Activated T-cell treated with anti-CD3 and anti-CD28 coated beads, Interleukin-2, amount 50 U/mL, for 72 hours (primary cell): ENCODE data around the gene DGKE. TPM values are rescaled to one million over a fixed set of nuclear protein-coding genes. Genes with fewer than 3 reads are reported as not detected.
A peak's percentile ranks its signal among the peaks of the same experiment; 100 is the strongest.

Experiments used
- ATAC-seq, 2 donors: fragments of 150-1000 bp; cut with Tn5 transposase; replicated peaks in 1 of 2; 2 replicates each; pipeline ENCODE4 v1.10.0; 2021; ENCODE audit warnings: moderate library complexity in 2 of 2, mild to moderate bottlenecking in 1 of 2
- DNase-seq, 2 donors: peaks; one replicate each; pipeline ENCODE4 v3.0.0; 2021 to 2022; ENCODE audit warnings: mixed read lengths in 1 of 2
- H3K27ac Mint-ChIP-seq: one replicate; pipeline ENCODE4 v1.8.0; 2022; ENCODE audit warnings: mild to moderate bottlenecking, moderate library complexity, mixed read lengths
- H3K27me3 Mint-ChIP-seq: one replicate; pipeline ENCODE4 v1.8.0; 2022; ENCODE audit warnings: low read depth, mixed read lengths
- H3K36me3 Mint-ChIP-seq, 2 donors: one replicate each; pipeline ENCODE4 v1.8.0; 2022; ENCODE audit warnings: mixed read lengths in 2 of 2, mild to moderate bottlenecking in 1 of 2; ENCODE audit not compliant: insufficient read depth in 2 of 2
- H3K4me1 Mint-ChIP-seq: one replicate; pipeline ENCODE4 v1.8.0; 2022; ENCODE audit warnings: low read depth, mixed read lengths
- H3K4me3 Mint-ChIP-seq, 2 donors: one replicate each; pipeline ENCODE4 v1.8.0; 2022; ENCODE audit warnings: mild to moderate bottlenecking in 2 of 2, mixed read lengths in 2 of 2, moderate library complexity in 2 of 2
- H3K9me3 Mint-ChIP-seq, 2 donors: one replicate each; pipeline ENCODE4 v1.8.0; 2022; ENCODE audit warnings: mixed read lengths in 2 of 2
- total RNA-seq, 2 donors: library from RNA; stranded (reverse); gene quantifications; one replicate each; pipeline ENCODE4 v1.2.3, GENCODE V29; 2022

Gene DGKE
- total RNA-seq, 2 donors from 2014 or later: 25.0 to 34.6 TPM

GRCh38 chr17:56820207-56820606 is 13.7 kb upstream of the DGKE start:
- ATAC-seq: no peak
- H3K4me3 Mint-ChIP-seq: no peak overlapping the region
- H3K27me3 Mint-ChIP-seq: no peaks in the 10 kb centered on the region
- H3K9me3 Mint-ChIP-seq: no peaks in the 10 kb centered on the region
- H3K27ac Mint-ChIP-seq: no peak overlapping the region
- peaks cover 30% of the 10 kb centered on the region for H3K4me1 Mint-ChIP-seq
- no peaks in the 10 kb centered on the region for H3K36me3 Mint-ChIP-seq
- DNase-seq: no peak

GRCh38 chr17:56821847-56822534 is 12.0 kb upstream of the DGKE start:
- no peaks in the 10 kb centered on the region for H3K27me3 Mint-ChIP-seq
- DNase-seq (no peak), ATAC-seq (peak; percentile 74 to 85)

GRCh38 chr17:56822725-56823124 is 11.2 kb upstream of the DGKE start:
- peaks cover 30% of the 10 kb centered on the region for H3K4me1 Mint-ChIP-seq
- no peak overlapping the region for H3K27ac Mint-ChIP-seq

More at GRCh38 chr17:56821847-56822534, 12.0 kb upstream of the DGKE start:
- no peaks in the 10 kb centered on the region for H3K9me3 Mint-ChIP-seq
- no peak overlapping the region for H3K27ac Mint-ChIP-seq
- no peaks in the 10 kb centered on the region for H3K36me3 Mint-ChIP-seq
- peak overlapping the region in 1 of 2 donors; percentile 7 for H3K4me3 Mint-ChIP-seq
- peaks cover 30% of the 10 kb centered on the region for H3K4me1 Mint-ChIP-seq

GRCh38 chr17:56823848-56824247 is 10.1 kb upstream of the DGKE start:
- Mint-ChIP-seq H3K36me3 (no peaks in the 10 kb centered on the region), H3K27me3 (no peaks in the 10 kb centered on the region), H3K9me3 (no peaks in the 10 kb centered on the region), H3K4me3 (no peak overlapping the region), H3K27ac (no peak overlapping the region), H3K4me1 (peaks cover 29% of the 10 kb centered on the region)
- ATAC-seq: no peak
- DNase-seq: no peak

More at GRCh38 chr17:56822725-56823124, 11.2 kb upstream of the DGKE start:
- no peaks in the 10 kb centered on the region for H3K9me3 Mint-ChIP-seq
- H3K36me3 Mint-ChIP-seq: no peaks in the 10 kb centered on the region
- no peaks in the 10 kb centered on the region for H3K27me3 Mint-ChIP-seq
- ATAC-seq: no peak
- no peak for DNase-seq
- no peak overlapping the region for H3K4me3 Mint-ChIP-seq

- Mint-ChIP-seq H3K36me3 (no peaks in the 10 kb centered on the region), H3K9me3 (no peaks in the 10 kb centered on the region), H3K4me1 (peaks cover 22% of the 10 kb centered on the region), H3K27ac (no peak overlapping the region), H3K4me3 (no peak overlapping the region), H3K27me3 (no peaks in the 10 kb centered on the region)
- ATAC-seq (no peak), DNase-seq (no peak)
Observed at GRCh38 chr17:56824503-56824902, 9.4 kb upstream of the DGKE start.

GRCh38 chr17:56826611-56827414 is 7.1 kb upstream of the DGKE start:
- Mint-ChIP-seq H3K9me3 (no peaks in the 10 kb centered on the region), H3K4me1 (peaks cover 25% of the 10 kb centered on the region), H3K27ac (no peak overlapping the region), H3K27me3 (no peaks in the 10 kb centered on the region), H3K4me3 (no peak overlapping the region), H3K36me3 (peaks cover 0 to 3% of the 10 kb centered on the region in 2 donors)
- no peak for DNase-seq
- no peak for ATAC-seq

- DNase-seq (no peak), ATAC-seq (no peak)
- no peaks in the 10 kb centered on the region for H3K9me3 Mint-ChIP-seq
- peak overlapping the region; percentile 35 to 85 for H3K4me3 Mint-ChIP-seq
- H3K36me3 Mint-ChIP-seq: peaks cover 0 to 3% of the 10 kb centered on the region in 2 donors
- no peaks in the 10 kb centered on the region for H3K27me3 Mint-ChIP-seq
- peak overlapping the region; percentile 64 for H3K27ac Mint-ChIP-seq
- H3K4me1 Mint-ChIP-seq: peaks cover 27% of the 10 kb centered on the region
Observed at GRCh38 chr17:56830726-56831368, 3.1 kb upstream of the DGKE start.

- ATAC-seq: no peak
- DNase-seq: no peak
- Mint-ChIP-seq H3K4me3 (peak overlapping the region; percentile 84 to 85), H3K4me1 (peaks cover 31% of the 10 kb centered on the region), H3K36me3 (peaks cover under 1 to 3% of the 10 kb centered on the region in 2 donors), H3K9me3 (no peaks in the 10 kb centered on the region), H3K27me3 (no peaks in the 10 kb centered on the region), H3K27ac (no peak overlapping the region)
Observed at GRCh38 chr17:56831369-56832095, 2.4 kb upstream of the DGKE start.

GRCh38 chr17:56832446-56832845 is 1.5 kb upstream of the DGKE start:
- peaks cover 40% of the 10 kb centered on the region for H3K4me1 Mint-ChIP-seq
- ATAC-seq (no peak), DNase-seq (no peak)
- peak overlapping the region; percentile 70 for H3K27ac Mint-ChIP-seq
- H3K27me3 Mint-ChIP-seq: no peaks in the 10 kb centered on the region
- peak overlapping the region; percentile 84 to 85 for H3K4me3 Mint-ChIP-seq
- no peaks in the 10 kb centered on the region for H3K9me3 Mint-ChIP-seq
- H3K36me3 Mint-ChIP-seq: peaks cover 3 to 9% of the 10 kb centered on the region in 2 donors

GRCh38 chr17:56833057-56833808 is 718 bp upstream of the DGKE start:
- Mint-ChIP-seq H3K36me3 (peaks cover 3 to 13% of the 10 kb centered on the region in 2 donors), H3K4me3 (peak overlapping the region; percentile 85 to 95), H3K27me3 (no peaks in the 10 kb centered on the region), H3K9me3 (no peaks in the 10 kb centered on the region), H3K4me1 (peaks cover 48% of the 10 kb centered on the region), H3K27ac (peak overlapping the region; percentile 74)
- peak; percentile 65 to 71 for ATAC-seq
- DNase-seq: peak; percentile 82 to 84

- Mint-ChIP-seq H3K4me3 (peak overlapping the region; percentile 94 to 95), H3K9me3 (no peaks in the 10 kb centered on the region), H3K4me1 (peaks cover 60% of the 10 kb centered on the region), H3K27me3 (no peaks in the 10 kb centered on the region), H3K36me3 (peaks cover 3 to 16% of the 10 kb centered on the region in 2 donors), H3K27ac (peak overlapping the region; percentile 93)
- DNase-seq (peak; percentile 77 to 82), ATAC-seq (peak; percentile 39 to 43)
Observed at GRCh38 chr17:56834380-56835263, 671 bp downstream of the DGKE start.
